GM12874 (cell line): Measurements from ENCODE around the gene CASP10.

ENCODE experiments used
- CTCF ChIP-seq: IDR thresholded peaks from 2 replicates; pipeline ENCODE4 v1.5.1; 2011; ENCODE audit warnings: low read depth, mild to moderate bottlenecking, control low read depth, low read length, moderate library complexity; ENCODE audit not compliant: insufficient read depth

Gene CASP10

GRCh38 chr2:201186982-201187381, 4.0 kb downstream of the CASP10 start:
- no peak for TF ChIP-seq CTCF

- TF ChIP-seq CTCF: no peak
Observed at GRCh38 chr2:201188449-201188848, 5.5 kb downstream of the CASP10 start.

- TF ChIP-seq CTCF: no peak
Observed at GRCh38 chr2:201191132-201191875, 8.4 kb downstream of the CASP10 start.

- no peak for TF ChIP-seq CTCF
Observed at GRCh38 chr2:201194097-201194496, 11.2 kb downstream of the CASP10 start.

- TF ChIP-seq CTCF: no peak
Observed at GRCh38 chr2:201195331-201195730, 12.4 kb downstream of the CASP10 start.

- no peak for TF ChIP-seq CTCF
Observed at GRCh38 chr2:201196003-201196402, 13.1 kb downstream of the CASP10 start.

GRCh38 chr2:201196803-201197202, 13.9 kb downstream of the CASP10 start:
- no peak for TF ChIP-seq CTCF
